HUES48 (cell line): ENCODE data around the gene DLD.
"Not testable (repeated sequence)": the region's sequence is repeated elsewhere in the genome, so short reads cannot be mapped to it uniquely, and the experiment has no call there.

ENCODE experiments used
- H3K27ac ChIP-seq: one replicate; pipeline ENCODE4 v1.7.0; 2013; ENCODE audit warnings: low read depth, low read length, inconsistent platforms
- H3K27me3 ChIP-seq: 2 replicates; pipeline ENCODE4 v1.6.1; 2013; ENCODE audit warnings: mild to moderate bottlenecking, low read length; ENCODE audit not compliant: control insufficient read depth, insufficient read depth
- H3K36me3 ChIP-seq: 2 replicates; pipeline ENCODE4 v1.6.1; 2013; ENCODE audit warnings: low read length; ENCODE audit not compliant: control insufficient read depth, insufficient read depth
- H3K4me1 ChIP-seq: 2 replicates; pipeline ENCODE4 v1.6.1; 2013; ENCODE audit warnings: mild to moderate bottlenecking, low read length; ENCODE audit not compliant: control insufficient read depth, insufficient read depth
- H3K4me3 ChIP-seq: 2 replicates; pipeline ENCODE4 v1.5.1; 2013; ENCODE audit warnings: mild to moderate bottlenecking, low read depth, low read length
- H3K9ac ChIP-seq: 2 replicates; pipeline ENCODE4 v1.6.1; 2013; ENCODE audit warnings: mild to moderate bottlenecking, low read depth, low read length, moderate library complexity
- H3K9me3 ChIP-seq: 2 replicates; pipeline ENCODE4 v1.6.1; 2013; ENCODE audit warnings: low read length; ENCODE audit not compliant: control insufficient read depth, insufficient read depth

Gene DLD, protein sequence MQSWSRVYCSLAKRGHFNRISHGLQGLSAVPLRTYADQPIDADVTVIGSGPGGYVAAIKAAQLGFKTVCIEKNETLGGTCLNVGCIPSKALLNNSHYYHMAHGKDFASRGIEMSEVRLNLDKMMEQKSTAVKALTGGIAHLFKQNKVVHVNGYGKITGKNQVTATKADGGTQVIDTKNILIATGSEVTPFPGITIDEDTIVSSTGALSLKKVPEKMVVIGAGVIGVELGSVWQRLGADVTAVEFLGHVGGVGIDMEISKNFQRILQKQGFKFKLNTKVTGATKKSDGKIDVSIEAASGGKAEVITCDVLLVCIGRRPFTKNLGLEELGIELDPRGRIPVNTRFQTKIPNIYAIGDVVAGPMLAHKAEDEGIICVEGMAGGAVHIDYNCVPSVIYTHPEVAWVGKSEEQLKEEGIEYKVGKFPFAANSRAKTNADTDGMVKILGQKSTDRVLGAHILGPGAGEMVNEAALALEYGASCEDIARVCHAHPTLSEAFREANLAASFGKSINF

DNA sequence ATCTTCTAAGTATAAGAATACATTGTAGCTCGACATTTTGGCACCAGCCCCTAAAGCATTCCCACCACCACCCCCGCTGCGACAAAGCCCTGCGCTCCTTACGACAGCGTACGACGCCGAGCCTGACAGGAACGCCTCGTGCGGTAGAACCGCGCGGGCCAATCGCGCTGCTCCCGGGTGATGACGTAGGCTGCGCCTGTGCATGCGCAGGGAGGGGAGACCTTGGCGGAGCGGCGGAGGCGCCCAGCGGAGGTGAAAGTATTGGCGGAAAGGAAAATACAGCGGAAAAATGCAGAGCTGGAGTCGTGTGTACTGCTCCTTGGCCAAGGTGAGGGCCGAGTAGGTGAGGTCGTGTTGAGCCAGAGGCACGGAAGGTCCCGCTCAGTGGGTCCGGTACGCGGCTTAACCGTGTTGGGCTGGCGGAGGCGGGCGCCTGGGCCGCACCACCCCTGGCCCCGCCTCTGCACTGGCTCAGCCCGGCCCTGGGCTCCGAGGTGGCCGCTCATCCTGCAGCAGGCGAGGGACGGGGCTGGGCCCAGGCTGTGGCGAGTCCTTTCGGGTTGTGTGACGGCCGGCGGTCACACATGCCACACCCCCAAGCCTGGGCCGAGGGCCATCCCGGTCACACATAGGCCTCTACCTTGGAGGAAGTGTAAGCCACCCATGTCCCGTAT is at the start of gene DLD:
DLD (plus strand) TSS at position 222 of the 674 bp plus-strand sequence; CDS start at position 290, 68 bp downstream.
- no peaks in the 10 kb centered on the region for H3K27me3 ChIP-seq
- peak within 1 kb of the TSS; percentile 89 for H3K27ac ChIP-seq
- no peaks in the 10 kb centered on the region for H3K9me3 ChIP-seq
- H3K36me3 ChIP-seq = peaks cover 34% of the 10 kb centered on the region
- H3K4me3 ChIP-seq = peak within 1 kb of the TSS; percentile 96
- peak within 1 kb of the TSS; percentile 87 for H3K9ac ChIP-seq
- H3K4me1 ChIP-seq = peaks cover 12% of the 10 kb centered on the region

GRCh38 chr7:107842213-107842612 is 48.8 kb upstream of the DLD start:
- Histone ChIP-seq H3K36me3 (no peaks in the 10 kb centered on the region), H3K4me1 (no peaks in the 10 kb centered on the region), H3K9me3 (0 out of 2 replicates have a peak, but pooled peaks cover 4% of the 10 kb centered on the region), H3K4me3 (no peak overlapping the region), H3K27me3 (no peaks in the 10 kb centered on the region), H3K27ac (no peak overlapping the region), H3K9ac (no peak overlapping the region)

DNA sequence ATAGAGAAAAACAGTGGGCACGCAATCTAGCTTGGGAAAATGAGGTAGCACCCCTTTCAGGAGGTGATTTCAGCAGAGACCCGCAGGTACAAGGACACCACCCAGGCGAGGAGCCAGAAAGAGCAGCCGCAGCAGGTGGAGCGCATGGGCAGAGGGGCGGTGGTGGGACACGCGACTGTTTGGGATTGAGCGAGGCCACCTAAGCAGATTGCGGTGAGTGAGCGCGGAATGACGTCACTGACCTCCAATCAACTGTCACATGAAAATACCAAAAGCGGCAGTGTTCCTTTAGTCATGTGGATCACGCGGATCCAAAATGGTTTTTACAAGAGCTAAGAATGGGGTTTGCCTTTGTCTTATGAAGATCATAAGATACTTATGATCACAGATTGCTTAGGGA is 47.8 kb upstream of the DLD start:
- 0 out of 2 replicates have a peak, but pooled peaks cover 4% of the 10 kb centered on the region for H3K9me3 ChIP-seq
- H3K27me3 ChIP-seq = no peaks in the 10 kb centered on the region
- H3K4me3 ChIP-seq = no peak overlapping the region

DNA sequence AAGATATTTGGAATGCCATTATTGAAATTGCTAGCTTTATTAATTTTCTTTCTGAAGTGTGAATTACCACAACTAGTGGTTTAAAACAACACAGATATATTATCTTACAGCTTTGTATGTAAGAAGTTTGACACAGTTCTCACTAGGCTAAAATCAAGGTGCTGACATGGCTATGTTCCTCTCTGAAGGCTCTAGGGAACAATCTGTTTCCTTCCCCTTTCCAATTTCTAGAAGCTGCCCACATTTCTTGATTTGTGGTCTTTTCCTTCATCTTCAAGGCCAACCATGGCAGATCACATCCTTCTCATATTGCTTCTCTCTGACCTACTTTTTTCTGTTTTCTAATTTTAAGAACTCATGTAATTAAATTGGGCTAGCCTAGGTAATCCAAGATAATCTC is 44.7 kb upstream of the DLD start:
- Histone ChIP-seq H3K27ac (no peak overlapping the region), H3K4me1 (no peaks in the 10 kb centered on the region), H3K4me3 (no peak overlapping the region), H3K9me3 (0 out of 2 replicates have a peak, but pooled peaks cover 4% of the 10 kb centered on the region), H3K9ac (no peak overlapping the region), H3K36me3 (no peaks in the 10 kb centered on the region), H3K27me3 (no peaks in the 10 kb centered on the region)

More for the DNA sequence above, 47.8 kb upstream of the DLD start:
- H3K4me1 ChIP-seq = no peaks in the 10 kb centered on the region
- H3K27ac ChIP-seq = no peak overlapping the region
- H3K36me3 ChIP-seq = no peaks in the 10 kb centered on the region
- no peak overlapping the region for H3K9ac ChIP-seq

GRCh38 chr7:107847168-107847835 is 43.7 kb upstream of the DLD start:
- Histone ChIP-seq H3K9ac (no peak overlapping the region), H3K27ac (no peak overlapping the region), H3K4me1 (no peaks in the 10 kb centered on the region), H3K9me3 (0 out of 2 replicates have a peak, but pooled peaks cover 4% of the 10 kb centered on the region), H3K4me3 (no peak overlapping the region), H3K27me3 (no peaks in the 10 kb centered on the region), H3K36me3 (no peaks in the 10 kb centered on the region)

- not testable (repeated sequence) for H3K27ac ChIP-seq, H3K4me1 ChIP-seq, H3K27me3 ChIP-seq, H3K9me3 ChIP-seq, H3K4me3 ChIP-seq, H3K36me3 ChIP-seq, H3K9ac ChIP-seq
These were observed 43.2 kb upstream of the DLD start for GRCh38 chr7:107847836-107848175.

DNA sequence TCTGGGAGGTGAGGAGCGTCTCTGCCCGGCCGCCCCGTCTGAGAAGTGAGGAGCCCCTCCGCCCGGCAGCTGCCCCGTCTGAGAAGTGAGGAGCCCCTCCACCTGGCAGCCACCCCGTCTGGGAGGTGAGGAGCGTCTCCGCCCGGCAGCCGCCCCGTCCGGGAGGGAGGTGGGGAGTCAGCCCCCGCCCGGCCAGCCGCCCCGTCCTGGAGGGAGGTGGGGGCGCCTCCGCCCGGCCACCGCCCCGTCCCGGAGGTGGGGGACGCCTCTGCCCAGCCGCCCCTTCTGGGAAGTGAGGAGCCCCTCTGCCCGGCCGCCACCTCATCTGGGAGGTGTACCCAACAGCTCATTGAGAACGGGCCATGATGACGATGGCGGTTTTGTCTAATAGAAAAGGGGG is 42.8 kb upstream of the DLD start:
- not testable (repeated sequence) for H3K9ac ChIP-seq, H3K27me3 ChIP-seq, H3K4me1 ChIP-seq, H3K27ac ChIP-seq, H3K9me3 ChIP-seq, H3K36me3 ChIP-seq, H3K4me3 ChIP-seq

- Histone ChIP-seq H3K4me1 (no peaks in the 10 kb centered on the region), H3K4me3 (no peak overlapping the region), H3K27ac (no peak overlapping the region), H3K36me3 (no peaks in the 10 kb centered on the region), H3K9ac (no peak overlapping the region), H3K27me3 (no peaks in the 10 kb centered on the region), H3K9me3 (0 out of 2 replicates have a peak, but pooled peaks cover 4% of the 10 kb centered on the region)
These were observed 40.8 kb upstream of the DLD start for GRCh38 chr7:107850216-107850615.

- no peaks in the 10 kb centered on the region for H3K4me1 ChIP-seq
These were observed 40.3 kb upstream of the DLD start for GRCh38 chr7:107850643-107851042.

DNA sequence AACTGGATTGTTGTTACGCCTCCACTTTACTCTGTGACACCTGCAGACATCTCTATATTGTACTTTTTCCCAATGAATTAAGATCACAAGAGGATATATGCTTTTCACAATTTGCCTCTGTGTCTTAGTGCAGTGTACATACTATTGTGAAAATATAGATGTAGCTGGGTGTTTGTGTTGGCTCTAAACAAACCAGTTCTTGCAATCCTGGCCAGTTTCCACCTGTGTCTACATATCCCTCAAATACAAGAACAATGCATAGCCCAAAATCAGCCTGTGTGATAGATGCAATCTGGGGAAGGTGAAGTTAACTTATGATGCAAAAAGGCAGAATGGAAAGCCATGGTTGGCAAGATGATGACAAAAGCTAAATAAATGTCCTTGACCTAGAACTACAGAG is 36.5 kb upstream of the DLD start:
- Histone ChIP-seq H3K27me3 (no peaks in the 10 kb centered on the region), H3K9ac (no peak overlapping the region), H3K4me1 (no peaks in the 10 kb centered on the region), H3K4me3 (no peak overlapping the region), H3K27ac (no peak overlapping the region), H3K36me3 (no peaks in the 10 kb centered on the region), H3K9me3 (no peaks in the 10 kb centered on the region)

More at GRCh38 chr7:107850643-107851042, 40.3 kb upstream of the DLD start:
- Histone ChIP-seq H3K27ac (no peak overlapping the region), H3K27me3 (no peaks in the 10 kb centered on the region), H3K4me3 (no peak overlapping the region), H3K36me3 (no peaks in the 10 kb centered on the region), H3K9ac (no peak overlapping the region), H3K9me3 (0 out of 2 replicates have a peak, but pooled peaks cover 4% of the 10 kb centered on the region)
